HCT116 (cell line): Measurements from ENCODE around the gene GLA.

ENCODE experiments used
- EZH2 ChIP-seq: fragments of 200-600 bp; sonication (generic); IDR thresholded peaks from 2 replicates; pipeline ENCODE4 v1.6.1; 2017; ENCODE audit warnings: antibody characterized with exemption, mixed run types
- EZH2phosphoT487 ChIP-seq: fragments of 200-600 bp; IDR thresholded peaks from 2 replicates; pipeline ENCODE4 v1.6.1; 2018; ENCODE audit warnings: antibody characterized with exemption, borderline replicate concordance
- ZFX ChIP-seq: fragments of 450-650 bp; IDR thresholded peaks from 2 replicates; pipeline ENCODE4 v1.6.1; 2017
- TF ChIP-seq, protein P1 (sequence below): IDR thresholded peaks from 2 replicates; pipeline ENCODE4 v1.6.1; 2012
- TF ChIP-seq, protein P2 (sequence below), 3 experiments: fragments of 200-600 bp in 1 of 3; sonication (generic) in 1 of 3; IDR thresholded peaks in 2 of 3; conservative IDR thresholded peaks in 1 of 3; 2 replicates each; pipeline ENCODE4 v1.5.1; 2012 to 2017; ENCODE audit warnings: low read depth in 2 of 3, low read length in 2 of 3, antibody characterized with exemption in 1 of 3, borderline replicate concordance in 1 of 3, control low read depth in 1 of 3, mild to moderate bottlenecking in 1 of 3, mixed read lengths in 1 of 3, mixed run types in 1 of 3, moderate library complexity in 1 of 3; ENCODE audit not compliant: insufficient read depth in 1 of 3
- TF ChIP-seq, protein P3 (sequence below): IDR thresholded peaks from 2 replicates; pipeline ENCODE4 v1.6.1; 2012
- TF ChIP-seq, protein P4 (sequence below): IDR thresholded peaks from 2 replicates; pipeline ENCODE4 v1.6.1; 2012; ENCODE audit warnings: low read depth

DNA sequence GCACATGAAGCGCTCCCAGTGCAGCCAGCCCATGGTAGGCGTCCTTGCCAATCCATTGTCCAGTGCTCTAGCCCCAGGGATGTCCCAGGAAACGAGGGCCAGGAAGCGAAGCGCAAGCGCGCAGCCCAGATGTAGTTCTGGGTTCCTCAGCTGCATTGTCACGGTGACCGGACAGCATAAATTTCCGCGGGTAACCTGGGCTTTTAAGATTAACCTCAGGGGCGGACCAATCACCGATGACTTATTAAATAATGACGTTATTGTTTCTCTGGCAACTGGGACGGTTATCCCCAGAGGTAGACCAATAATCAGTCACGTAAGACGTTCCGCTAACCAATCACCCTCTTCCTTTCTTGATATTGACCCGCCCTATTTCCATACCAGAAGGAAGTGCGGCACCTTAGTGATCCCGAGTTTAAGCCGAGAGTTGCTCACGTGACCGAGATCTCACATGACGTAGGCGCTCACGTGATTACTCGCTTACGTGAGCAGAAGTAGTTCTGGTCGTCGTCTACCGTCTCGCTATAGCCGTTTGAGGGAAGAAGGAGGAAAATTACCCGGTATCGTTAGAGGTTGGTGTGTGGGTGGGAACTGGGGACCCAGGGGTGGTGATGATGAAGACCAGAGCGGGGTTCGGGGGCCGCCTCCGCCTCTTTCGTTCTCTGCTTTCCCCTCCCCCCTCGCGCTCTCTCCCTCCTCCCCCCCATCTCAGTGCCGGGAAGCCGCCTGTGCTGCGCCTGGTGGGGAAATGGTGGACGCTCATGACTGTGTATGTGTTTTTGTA is at the start of gene GLA, which contains the start of gene HNRNPH2:
- TF ChIP-seq, protein P1, sequence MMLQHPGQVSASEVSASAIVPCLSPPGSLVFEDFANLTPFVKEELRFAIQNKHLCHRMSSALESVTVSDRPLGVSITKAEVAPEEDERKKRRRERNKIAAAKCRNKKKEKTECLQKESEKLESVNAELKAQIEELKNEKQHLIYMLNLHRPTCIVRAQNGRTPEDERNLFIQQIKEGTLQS = no peak
- TF ChIP-seq, protein P2, sequence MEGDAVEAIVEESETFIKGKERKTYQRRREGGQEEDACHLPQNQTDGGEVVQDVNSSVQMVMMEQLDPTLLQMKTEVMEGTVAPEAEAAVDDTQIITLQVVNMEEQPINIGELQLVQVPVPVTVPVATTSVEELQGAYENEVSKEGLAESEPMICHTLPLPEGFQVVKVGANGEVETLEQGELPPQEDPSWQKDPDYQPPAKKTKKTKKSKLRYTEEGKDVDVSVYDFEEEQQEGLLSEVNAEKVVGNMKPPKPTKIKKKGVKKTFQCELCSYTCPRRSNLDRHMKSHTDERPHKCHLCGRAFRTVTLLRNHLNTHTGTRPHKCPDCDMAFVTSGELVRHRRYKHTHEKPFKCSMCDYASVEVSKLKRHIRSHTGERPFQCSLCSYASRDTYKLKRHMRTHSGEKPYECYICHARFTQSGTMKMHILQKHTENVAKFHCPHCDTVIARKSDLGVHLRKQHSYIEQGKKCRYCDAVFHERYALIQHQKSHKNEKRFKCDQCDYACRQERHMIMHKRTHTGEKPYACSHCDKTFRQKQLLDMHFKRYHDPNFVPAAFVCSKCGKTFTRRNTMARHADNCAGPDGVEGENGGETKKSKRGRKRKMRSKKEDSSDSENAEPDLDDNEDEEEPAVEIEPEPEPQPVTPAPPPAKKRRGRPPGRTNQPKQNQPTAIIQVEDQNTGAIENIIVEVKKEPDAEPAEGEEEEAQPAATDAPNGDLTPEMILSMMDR (IDR thresholded peaks at IDR 0.05 in 2 of 3, conservative IDR thresholded peaks at IDR 0.05 in 1 of 3; ENCODE audit: borderline replicate concordance in 1 of 3, insufficient read depth in 1 of 3, low read depth in 2 of 3, low read length in 2 of 3) = peak in 1 of 3 experiments; percentile 12; a peak in 1 of 6 replicates
- no peak for TF ChIP-seq EZH2
- TF ChIP-seq, protein P3, sequence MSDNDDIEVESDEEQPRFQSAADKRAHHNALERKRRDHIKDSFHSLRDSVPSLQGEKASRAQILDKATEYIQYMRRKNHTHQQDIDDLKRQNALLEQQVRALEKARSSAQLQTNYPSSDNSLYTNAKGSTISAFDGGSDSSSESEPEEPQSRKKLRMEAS = peak; percentile 55
- no peak for TF ChIP-seq EZH2phosphoT487
- TF ChIP-seq ZFX = no peak
- TF ChIP-seq, protein P4, sequence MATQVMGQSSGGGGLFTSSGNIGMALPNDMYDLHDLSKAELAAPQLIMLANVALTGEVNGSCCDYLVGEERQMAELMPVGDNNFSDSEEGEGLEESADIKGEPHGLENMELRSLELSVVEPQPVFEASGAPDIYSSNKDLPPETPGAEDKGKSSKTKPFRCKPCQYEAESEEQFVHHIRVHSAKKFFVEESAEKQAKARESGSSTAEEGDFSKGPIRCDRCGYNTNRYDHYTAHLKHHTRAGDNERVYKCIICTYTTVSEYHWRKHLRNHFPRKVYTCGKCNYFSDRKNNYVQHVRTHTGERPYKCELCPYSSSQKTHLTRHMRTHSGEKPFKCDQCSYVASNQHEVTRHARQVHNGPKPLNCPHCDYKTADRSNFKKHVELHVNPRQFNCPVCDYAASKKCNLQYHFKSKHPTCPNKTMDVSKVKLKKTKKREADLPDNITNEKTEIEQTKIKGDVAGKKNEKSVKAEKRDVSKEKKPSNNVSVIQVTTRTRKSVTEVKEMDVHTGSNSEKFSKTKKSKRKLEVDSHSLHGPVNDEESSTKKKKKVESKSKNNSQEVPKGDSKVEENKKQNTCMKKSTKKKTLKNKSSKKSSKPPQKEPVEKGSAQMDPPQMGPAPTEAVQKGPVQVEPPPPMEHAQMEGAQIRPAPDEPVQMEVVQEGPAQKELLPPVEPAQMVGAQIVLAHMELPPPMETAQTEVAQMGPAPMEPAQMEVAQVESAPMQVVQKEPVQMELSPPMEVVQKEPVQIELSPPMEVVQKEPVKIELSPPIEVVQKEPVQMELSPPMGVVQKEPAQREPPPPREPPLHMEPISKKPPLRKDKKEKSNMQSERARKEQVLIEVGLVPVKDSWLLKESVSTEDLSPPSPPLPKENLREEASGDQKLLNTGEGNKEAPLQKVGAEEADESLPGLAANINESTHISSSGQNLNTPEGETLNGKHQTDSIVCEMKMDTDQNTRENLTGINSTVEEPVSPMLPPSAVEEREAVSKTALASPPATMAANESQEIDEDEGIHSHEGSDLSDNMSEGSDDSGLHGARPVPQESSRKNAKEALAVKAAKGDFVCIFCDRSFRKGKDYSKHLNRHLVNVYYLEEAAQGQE = no peak
